ENCODE results near the gene DHRSX. TPM values are rescaled to one million over a fixed set of nuclear protein-coding genes. Genes with fewer than 3 reads are reported as not detected.

Gene DHRSX
- total and polyA plus RNA-seq, 2 donors (not counting 1 experiment from before 2014, with no cell fraction given) = 18.8 to 39.0 TPM

- 94% methylated on average over 9 of the region's 9 CpGs for WGBS (ENCODE audit: insufficient coverage)
- Histone ChIP-seq H3K9ac (ENCODE audit: low read length) (no peak overlapping the region), H3K4me2 (replicated peaks; ENCODE audit: low read depth, low read length, poor library complexity, severe bottlenecking) (no peak overlapping the region), H4K20me1 (ENCODE audit: control insufficient read depth, insufficient read depth, low read length, poor library complexity, severe bottlenecking) (no peaks in the 10 kb centered on the region), H3K4me1 (ENCODE audit: control insufficient read depth in 2 of 2, insufficient read depth in 2 of 2, low read length in 2 of 2) (no peaks in the 10 kb centered on the region), H3K4me3 (ENCODE audit: control extremely low read depth in 1 of 5, extremely low read depth in 1 of 5, insufficient read depth in 1 of 5, low read depth in 2 of 5, low read length in 4 of 5) (no peak overlapping the region), H3K79me2 (ENCODE audit: control insufficient read depth, insufficient read depth, low read length) (no peaks in the 10 kb centered on the region), H2AFZ (ENCODE audit: insufficient read depth, low read depth, low read length, poor library complexity, severe bottlenecking) (no peak overlapping the region), H3K9me3 (ENCODE audit: control extremely low read depth in 1 of 3, control insufficient read depth in 2 of 3, insufficient read depth in 1 of 3, low read length in 2 of 3) (peaks cover 1 to 50% (median 32%) of the 10 kb centered on the region in 3 donors), H3K27ac (ENCODE audit: low read length in 2 of 2) (no peak overlapping the region), H3K27me3 (replicated peaks in 1 of 4; ENCODE audit: control extremely low read depth in 1 of 4, control insufficient read depth in 3 of 4, insufficient read depth in 4 of 4, low read length in 3 of 4) (no peaks in the 10 kb centered on the region), H3K36me3 (replicated peaks in 1 of 2; ENCODE audit: control extremely low read depth in 1 of 2, control insufficient read depth in 1 of 2, extremely low read depth in 1 of 2, insufficient read depth in 2 of 2, low read length in 1 of 2) (peaks cover 3 to 11% of the 10 kb centered on the region in 2 experiments)
- Mint-ChIP-seq H3K27ac (no peak overlapping the region), H3K4me1 (no peaks in the 10 kb centered on the region), H3K27me3 (no peaks in the 10 kb centered on the region), H3K9me3 (ENCODE audit: insufficient read depth) (peaks cover 15% of the 10 kb centered on the region), H3K4me3 (no peak overlapping the region)
- ChIA-PET CTCF (no interaction called here), POLR2A (no interaction called here)
- intact Hi-C loops (cut with micrococcal nuclease) = no loop called here
- TF ChIP-seq CTCF (IDR thresholded peaks at IDR 0.05) (no peak), EZH2 (IDR thresholded peaks at IDR 0.05; ENCODE audit: borderline replicate concordance, insufficient read depth, low read depth, low read length, poor library complexity, severe bottlenecking) (no peak)
- ATAC-seq (ENCODE audit: low read depth) = no peak
- DNase-seq = no peak
These were observed 276.1 kb downstream of the DHRSX start for GRCh38 chrX:2224597-2225235.

- Histone ChIP-seq H3K9ac (ENCODE audit: low read length) (no peak overlapping the region), H3K4me2 (replicated peaks; ENCODE audit: low read depth, low read length, poor library complexity, severe bottlenecking) (no peak overlapping the region), H3K27ac (ENCODE audit: low read length in 2 of 2) (no peak overlapping the region), H2AFZ (ENCODE audit: insufficient read depth, low read depth, low read length, poor library complexity, severe bottlenecking) (no peak overlapping the region), H3K27me3 (replicated peaks in 1 of 4; ENCODE audit: control extremely low read depth in 1 of 4, control insufficient read depth in 3 of 4, insufficient read depth in 4 of 4, low read length in 3 of 4) (no peaks in the 10 kb centered on the region), H3K79me2 (ENCODE audit: control insufficient read depth, insufficient read depth, low read length) (no peaks in the 10 kb centered on the region), H3K4me3 (ENCODE audit: control extremely low read depth in 1 of 5, extremely low read depth in 1 of 5, insufficient read depth in 1 of 5, low read depth in 2 of 5, low read length in 4 of 5) (no peak overlapping the region), H3K4me1 (ENCODE audit: control insufficient read depth in 2 of 2, insufficient read depth in 2 of 2, low read length in 2 of 2) (no peaks in the 10 kb centered on the region), H3K9me3 (ENCODE audit: control extremely low read depth in 1 of 3, control insufficient read depth in 2 of 3, insufficient read depth in 1 of 3, low read length in 2 of 3) (peaks cover 2 to 50% (median 37%) of the 10 kb centered on the region in 3 donors), H3K36me3 (replicated peaks in 1 of 2; ENCODE audit: control extremely low read depth in 1 of 2, control insufficient read depth in 1 of 2, extremely low read depth in 1 of 2, insufficient read depth in 2 of 2, low read length in 1 of 2) (peaks cover 2 to 11% of the 10 kb centered on the region in 2 experiments), H4K20me1 (ENCODE audit: control insufficient read depth, insufficient read depth, low read length, poor library complexity, severe bottlenecking) (no peaks in the 10 kb centered on the region)
- Mint-ChIP-seq H3K27ac (no peak overlapping the region), H3K9me3 (ENCODE audit: insufficient read depth) (peaks cover 15% of the 10 kb centered on the region), H3K27me3 (no peaks in the 10 kb centered on the region), H3K4me1 (no peaks in the 10 kb centered on the region), H3K4me3 (no peak overlapping the region)
- DNase-seq (no peak), ATAC-seq (ENCODE audit: low read depth) (no peak)
- TF ChIP-seq EZH2 (IDR thresholded peaks at IDR 0.05; ENCODE audit: borderline replicate concordance, insufficient read depth, low read depth, low read length, poor library complexity, severe bottlenecking) (no peak), CTCF (IDR thresholded peaks at IDR 0.05) (no peak)
- ChIA-PET POLR2A (no interaction called here), CTCF (no interaction called here)
- intact Hi-C loops (cut with micrococcal nuclease) = no loop called here
- 34% methylated on average over 6 of the region's 7 CpGs for WGBS (ENCODE audit: insufficient coverage)
These were observed 276.6 kb downstream of the DHRSX start for GRCh38 chrX:2224161-2224560.
